Measurements from ENCODE around the gene TMEM131L. TPM values are rescaled to one million over a fixed set of nuclear protein-coding genes. Genes with fewer than 3 reads are reported as not detected.

TMEM131L gene
- total RNA-seq, 1 experiment from 2014 or later, result 8.1 TPM

DNA sequence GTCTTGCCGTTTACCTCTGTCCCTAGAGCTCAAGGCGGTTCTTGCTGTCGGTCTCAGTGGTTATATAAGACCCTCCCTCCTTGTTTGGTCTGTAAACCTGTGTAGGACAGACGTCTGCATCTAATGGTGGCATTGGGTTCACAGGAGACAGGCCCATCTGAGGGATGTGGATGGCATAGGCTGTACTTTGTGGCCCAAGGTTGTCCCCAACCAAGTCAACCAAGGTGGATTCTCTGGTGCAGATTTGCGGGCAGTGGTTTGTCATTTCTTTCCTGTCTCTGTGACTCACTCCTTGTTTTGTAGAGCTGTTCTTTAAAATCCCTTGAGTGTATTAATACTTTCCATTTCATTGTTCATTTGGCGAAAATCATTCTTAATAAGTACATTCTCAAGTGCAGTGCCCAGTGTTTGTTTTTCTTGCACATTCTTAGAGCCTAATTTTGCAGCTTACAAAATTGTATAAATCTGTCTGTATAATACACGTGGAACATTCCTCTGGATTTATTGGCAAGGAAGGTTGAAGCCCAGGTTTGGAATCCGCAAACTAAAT, 149.9 kb downstream of the TMEM131L start:
- no peak for DNase-seq (ENCODE audit: low read depth)

DNA sequence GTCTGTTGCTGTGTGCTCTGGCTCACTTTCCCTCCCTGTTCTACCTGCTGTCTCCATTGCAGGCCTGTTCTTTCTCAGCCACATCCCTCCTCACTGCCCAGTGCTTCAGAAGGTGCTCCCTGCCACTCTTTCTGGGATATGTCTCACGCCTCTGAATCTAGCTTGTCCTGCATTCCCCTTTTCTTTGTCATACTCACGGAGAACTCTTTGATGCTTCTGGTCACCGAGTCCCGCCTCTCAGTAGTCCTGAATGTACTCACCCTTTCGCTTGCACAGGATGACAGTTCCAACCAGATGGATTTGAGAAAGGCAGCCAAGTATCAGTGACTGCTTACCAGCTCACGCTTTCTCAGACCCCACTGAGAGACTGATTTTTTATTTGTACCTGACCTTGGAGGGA, 152.7 kb downstream of the TMEM131L start:
- no peak for DNase-seq (ENCODE audit: low read depth)

DNA sequence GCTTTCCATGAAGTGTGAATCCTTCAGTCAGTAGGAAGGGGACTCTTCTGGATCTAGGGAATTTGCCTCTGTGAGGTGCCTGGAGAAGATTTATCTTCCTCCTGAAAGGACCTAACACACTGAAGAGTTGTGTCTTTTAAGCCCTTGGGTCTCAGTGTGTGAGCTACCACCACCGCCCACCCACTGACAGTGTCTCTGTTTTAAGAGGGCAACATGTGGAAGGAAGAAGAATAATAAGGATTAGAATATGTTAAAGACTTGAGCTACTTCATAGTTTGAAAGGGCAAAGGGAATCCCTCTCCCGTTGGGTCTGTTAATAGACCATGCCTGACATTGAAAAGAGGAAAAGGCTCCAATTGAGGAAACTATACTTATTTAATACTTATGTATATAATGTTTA, 153.7 kb downstream of the TMEM131L start:
- no peak for DNase-seq (ENCODE audit: low read depth)

DNA sequence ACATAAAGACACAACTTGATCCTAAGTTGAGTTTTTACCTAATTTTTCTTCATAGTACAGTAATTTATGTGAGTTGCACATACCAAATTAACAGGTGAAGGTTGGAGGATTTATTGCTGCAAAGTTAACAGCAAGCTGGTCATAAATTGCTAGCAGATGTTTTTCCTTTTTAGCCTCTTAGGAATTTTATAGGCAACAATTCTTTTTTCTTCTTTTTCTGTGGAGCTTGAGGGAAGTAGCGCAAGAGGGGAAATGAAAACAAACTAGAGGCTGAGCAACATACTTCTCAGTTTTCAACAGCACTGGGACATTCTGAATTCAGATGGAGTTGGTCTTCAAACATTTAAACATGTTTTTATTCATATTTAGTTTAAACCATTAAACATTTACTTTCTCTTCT, 154.2 kb downstream of the TMEM131L start:
- DNase-seq (ENCODE audit: low read depth), result no peak

DNA sequence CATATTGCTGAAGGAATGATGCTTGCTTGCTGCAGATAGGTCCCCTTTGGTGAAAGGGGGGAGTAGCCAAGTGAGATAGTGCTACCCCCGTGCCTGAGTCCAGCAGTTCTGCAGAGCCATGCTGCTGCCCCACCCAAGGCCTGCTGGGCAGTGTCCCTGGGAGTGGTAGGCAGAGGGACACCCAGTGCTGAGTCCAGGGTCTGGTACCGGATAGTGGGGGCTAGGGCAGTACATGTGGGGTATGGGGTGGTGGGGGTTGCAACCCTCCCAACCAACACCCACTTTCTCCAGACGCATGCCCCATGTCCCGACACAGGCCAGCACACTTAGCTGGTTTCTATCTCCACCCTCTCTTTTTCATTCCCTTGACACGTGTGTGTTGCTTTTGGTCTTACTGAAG, 155.9 kb downstream of the TMEM131L start:
- DNase-seq (ENCODE audit: low read depth), result no peak

DNA sequence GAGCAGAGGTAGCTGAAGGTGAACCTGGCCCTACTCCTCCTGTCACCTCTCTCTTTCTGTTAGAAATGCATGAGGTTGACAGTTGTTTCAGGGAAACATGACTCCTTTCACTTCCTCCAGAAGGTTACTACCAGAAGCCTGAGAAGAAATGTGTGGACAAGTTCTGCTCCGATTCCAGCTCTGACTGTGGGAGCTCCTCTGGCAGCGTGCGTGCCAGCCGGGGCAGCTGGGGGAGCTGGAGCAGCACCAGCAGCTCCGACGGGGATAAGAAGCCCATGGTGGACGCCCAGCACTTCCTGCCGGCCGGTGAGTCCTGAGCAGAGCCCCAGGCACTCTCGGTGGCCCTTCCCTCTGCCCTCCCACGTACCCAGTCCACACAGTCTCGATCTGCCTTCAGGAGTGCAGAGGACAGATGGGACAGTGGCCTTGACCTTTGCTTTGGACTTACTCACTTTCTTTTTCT, 156.6 kb downstream of the TMEM131L start:
- no peak for DNase-seq (ENCODE audit: low read depth)

DNA sequence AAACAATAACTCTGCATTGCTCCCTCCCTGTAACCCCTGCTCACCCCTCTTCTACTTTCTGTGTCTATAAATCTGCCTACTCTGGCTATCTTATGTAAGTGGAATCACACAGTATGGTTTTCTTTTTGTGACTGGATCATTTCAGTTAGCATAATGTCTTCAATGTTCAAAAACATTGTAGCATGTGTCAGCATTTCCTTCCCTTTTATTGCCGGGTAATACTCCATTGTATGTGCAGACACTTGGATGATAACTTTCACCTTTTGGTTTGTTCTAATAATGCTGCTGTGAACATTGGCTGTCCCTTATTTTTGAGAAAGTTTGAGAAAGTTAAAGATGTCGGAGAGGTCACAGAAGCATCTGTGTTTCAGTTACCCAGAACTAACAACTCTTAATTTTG, 157.3 kb downstream of the TMEM131L start:
- no peak for DNase-seq (ENCODE audit: low read depth)

DNA sequence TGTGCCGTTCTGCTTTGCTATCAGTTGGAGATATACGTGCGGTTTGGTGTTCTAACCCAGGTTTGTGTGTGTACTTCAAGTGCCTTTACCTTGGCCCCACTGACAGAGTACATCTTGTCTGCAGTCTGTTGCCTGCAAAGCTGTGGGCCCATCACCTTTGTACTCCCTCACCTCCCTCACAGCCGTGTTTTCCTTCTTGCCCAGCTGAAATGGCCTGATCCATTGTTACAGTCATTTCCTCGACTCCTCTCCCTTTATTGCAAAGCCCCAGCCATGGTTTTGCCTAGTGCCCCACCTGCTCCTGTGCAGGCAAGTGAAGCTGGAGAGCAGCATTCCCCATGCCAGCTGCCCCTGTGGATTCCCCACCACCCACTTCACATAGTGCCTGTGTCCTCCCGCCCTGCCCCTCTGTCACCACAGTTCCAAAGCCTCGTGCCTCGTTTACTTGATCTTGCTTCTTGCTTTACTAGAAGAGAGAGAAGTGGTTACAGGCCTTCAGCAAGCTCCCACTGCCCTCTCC, 162.7 kb downstream of the TMEM131L start:
- DNase-seq (ENCODE audit: low read depth), result no peak

DNA sequence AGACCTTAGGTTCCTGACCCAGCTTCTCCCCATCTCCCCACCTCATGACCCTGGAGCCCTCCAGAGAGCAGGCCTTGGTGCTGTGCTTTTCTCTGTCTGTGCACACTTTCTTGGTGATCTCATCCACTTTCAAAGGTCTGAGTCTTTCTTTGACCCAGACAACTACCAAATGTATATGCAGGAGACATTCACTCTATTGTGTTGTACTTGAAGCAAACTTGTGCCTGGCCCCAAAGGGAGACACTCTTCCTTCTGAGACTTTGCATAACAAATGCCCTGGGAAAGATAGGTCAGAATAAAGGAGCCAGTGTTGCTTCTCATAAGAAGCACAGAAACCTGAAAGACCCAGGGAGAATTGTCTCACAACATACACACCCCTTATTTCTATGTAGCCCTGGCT, 163.6 kb downstream of the TMEM131L start:
- no peak for DNase-seq (ENCODE audit: low read depth)

DNA sequence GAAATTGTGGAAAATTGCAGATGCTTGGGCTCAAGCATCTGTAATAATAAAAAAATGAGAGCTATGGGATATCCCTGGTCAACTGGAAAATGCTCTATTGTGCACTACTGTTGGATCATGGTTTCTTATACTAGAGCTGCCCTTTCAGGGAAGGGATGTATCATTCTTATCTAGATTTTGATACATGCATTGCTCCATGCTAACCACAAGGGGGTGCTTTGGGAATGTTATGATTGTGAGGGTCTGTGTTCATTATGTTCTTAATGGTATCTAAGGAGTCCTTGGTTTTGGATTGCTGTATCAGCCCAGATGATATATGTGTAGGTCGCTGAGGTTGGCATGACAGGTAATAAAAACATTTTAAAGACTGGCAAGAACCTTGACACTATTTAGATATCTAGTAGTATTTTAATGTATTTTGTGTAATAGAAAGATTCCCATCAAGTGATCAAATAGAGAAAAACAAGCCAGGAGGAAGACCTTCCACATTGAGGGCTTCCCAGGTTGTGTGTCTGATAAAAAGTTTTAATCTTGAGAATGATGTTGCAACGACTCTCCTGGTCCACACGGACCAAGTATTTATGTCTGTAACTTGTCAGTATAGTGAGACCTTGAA, 168.7 kb downstream of the TMEM131L start:
- DNase-seq (ENCODE audit: low read depth), result no peak

DNA sequence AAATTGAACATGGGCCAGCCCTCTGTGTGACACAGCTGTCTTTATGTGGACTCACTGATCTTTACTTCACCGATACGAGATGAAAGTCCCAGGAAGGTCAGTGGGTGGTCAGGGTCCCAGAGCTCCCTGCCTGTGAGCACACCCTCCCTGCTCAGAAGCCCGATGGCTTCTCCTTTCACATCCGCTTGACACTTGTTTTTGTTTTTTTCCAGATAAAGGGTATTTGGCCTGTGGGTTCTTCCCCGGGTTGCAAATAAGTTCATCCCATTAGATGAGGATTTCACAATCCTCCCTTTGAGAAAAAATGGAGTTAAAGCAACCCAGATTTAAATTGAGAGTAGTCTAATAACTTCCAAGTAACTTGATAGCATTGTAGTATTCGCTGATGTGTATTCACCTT, 169.7 kb downstream of the TMEM131L start:
- DNase-seq (ENCODE audit: low read depth), result no peak

DNA sequence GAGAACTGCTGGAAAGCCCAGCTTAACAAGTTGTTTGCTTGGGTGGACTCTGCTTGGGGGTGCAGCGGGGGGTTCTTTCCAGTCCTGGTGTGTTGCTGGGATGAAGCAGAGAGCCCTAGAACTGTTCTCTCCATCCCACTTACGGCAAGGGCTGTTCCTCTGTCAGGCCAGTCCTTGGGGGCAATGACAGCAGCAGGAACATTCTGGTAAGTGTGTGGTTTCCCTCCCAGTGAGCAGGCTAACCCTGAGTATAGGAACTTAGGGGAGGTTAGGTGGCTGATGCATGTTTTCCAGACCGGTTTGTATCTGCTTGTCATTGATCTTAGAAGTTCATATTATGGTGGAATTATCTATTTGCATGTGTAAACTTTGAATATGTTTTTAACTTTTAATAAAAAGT, 171.0 kb downstream of the TMEM131L start:
- DNase-seq (ENCODE audit: low read depth), result no peak

DNA sequence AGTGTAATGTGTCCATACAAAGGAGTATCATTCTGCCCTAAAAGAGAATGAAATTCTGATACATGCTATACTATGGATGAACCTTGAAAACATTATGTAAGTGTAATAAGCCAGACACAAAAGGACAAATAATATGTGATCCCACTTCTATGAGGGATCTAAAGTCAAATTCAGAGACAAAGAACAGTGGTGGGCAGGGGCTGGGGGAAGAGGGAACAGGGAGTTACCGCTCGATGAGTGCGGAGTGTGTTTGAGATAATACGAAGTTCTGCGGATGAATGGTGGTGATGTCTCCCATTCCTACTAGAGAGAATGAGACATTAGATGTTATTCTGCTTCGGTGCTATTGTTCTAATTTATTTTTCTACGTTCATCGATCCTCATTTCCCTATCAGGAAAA, 171.9 kb downstream of the TMEM131L start:
- DNase-seq (ENCODE audit: low read depth), result no peak

DNA sequence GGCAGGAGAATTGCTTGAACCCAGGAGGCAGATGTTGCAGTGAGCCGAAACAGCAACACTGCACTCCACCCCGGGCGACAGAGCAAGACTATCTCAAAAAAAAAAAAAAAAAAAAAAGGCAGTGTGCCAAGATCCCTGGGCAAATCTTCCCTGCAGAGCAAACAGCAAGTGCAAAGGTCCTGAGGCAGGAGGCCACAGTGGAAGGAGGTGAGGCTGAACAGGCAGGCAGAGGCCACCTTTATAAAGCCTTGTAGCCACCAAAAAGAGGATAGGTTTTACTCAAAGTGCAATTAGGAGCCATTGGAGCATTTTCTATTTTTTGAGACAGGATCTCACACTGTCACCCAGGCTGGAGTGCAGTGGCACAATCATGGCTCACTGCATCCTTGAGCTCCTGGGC, 172.8 kb downstream of the TMEM131L start:
- DNase-seq (ENCODE audit: low read depth), result no peak

DNA sequence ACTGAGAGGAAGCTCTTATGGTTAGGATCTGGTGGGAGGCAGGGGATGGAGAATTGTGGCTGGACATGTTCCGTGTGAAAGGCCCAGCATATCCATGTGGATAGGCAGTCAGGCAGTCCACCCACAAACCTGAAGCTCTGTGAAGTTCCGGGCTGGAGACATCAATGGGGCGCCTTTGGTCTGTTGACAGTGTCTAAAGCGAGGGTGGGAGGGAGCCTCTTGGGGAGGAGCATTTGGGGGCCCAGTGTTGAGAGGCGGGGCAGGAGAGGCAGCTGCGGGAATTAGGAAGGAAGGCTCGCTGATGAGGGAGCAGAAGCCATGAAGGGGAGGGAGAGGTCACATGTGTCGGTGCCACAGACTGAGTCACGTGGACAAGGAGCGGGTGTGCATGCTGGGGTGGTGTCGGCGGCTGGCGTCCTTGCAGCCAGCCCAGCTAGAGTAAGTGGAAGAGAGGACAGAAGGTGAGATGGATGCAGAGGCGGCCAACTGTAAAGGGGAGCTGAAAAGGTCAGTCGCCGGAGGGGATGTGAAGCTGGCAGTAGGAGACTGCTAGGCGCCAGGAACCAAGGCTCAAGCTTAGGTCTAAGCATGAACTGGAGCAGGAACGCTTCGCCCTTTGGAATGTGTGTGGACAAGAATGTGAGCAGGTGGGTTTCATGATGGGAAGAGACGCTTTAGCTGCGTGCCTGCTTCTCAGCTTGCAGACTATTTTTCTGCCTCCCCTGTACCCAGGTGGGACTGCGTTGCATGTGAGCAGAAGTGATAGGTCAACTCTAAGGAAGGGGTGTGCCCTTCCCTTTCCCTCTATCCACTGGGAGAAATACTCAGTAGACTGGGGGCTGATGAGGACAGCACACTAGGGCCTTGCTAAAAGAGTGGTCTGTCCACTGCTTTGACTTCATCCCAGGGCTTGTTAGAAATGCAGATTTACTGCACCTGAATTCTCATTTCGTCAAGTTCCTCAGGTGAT, 174.0 kb downstream of the TMEM131L start:
- DNase-seq (ENCODE audit: low read depth), result no peak

DNA sequence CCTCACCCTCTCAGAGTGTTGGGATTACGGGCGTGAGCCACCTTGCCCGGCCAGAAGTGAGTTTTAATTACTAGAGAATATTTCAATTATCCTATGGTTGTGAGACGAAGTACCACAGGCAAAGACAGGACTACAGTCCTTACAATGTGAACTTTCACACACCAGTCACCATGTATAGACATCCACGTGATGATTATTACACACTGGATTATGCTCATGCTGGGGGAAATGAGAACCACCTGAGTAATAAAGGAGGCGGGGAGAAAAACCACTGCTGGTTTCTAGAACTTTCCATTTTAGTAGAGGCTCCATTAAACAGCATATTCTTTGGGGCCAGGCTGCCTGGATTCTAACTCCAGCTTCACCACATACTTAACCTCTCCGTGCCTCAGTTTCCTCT, 175.4 kb downstream of the TMEM131L start:
- no peak for DNase-seq (ENCODE audit: low read depth)

DNA sequence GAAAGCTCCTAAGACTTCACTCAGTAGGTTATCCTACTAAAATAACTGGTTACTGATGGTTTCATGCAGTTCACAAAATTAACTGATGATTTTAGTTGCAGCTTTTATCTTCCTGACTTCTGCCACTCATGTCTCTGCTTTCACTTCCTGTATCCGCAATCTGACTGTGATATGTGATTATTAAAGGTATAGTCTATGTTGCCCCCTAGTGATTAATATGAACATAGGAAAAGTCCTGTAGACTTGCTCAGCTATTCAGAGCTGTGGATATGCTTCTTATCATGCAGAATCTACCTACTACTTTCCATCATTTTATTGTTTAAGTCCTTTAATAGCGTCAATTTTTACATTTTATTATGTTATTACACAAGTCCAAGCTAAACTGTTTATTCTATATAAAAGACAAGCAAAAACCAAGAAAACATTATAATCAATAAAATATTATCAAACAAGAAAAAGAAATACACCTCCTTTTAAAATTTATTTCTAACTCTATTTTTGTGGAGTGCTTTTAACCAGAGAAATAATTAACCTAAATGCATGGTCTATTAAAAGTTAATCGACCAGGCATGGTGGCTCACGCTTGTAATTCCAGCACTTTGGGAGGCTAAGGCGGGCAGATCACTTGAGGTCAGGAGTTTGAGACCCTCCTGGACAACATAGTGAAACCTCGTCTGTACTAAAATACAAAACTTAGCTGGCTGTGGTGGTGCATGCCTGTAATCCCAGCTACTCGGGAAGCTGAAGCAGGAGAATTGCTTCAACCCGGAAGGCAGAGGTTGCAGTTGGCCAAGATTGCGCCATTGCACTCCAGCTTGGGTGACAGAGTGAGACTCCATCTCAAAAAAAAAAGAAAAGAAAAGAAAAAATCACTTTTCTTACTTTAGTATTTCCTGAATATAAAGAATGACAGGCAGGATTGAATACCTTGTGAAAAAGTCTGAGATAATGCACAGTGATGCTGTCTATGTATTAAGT, 177.5 kb downstream of the TMEM131L start:
- no peak for DNase-seq (ENCODE audit: low read depth)

DNA sequence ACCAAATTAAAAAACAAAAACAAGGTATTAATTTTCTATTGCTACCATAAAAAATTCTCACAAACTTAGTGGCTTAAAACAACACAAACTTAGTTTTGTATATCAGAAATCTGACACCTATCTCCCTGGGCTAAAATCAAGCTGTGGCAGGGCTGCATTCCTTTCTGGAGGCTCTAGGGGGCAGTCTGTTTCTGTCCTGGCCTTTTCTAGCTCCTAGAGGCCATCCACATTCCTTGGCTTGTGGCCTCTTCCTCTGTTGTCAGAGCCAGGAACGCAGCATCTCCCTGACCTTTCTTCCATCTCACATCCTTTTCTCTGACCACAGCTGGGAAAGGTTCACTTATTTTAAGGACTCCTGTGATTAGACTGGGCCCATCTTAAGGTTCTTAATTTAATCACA, 179.0 kb downstream of the TMEM131L start:
- DNase-seq (ENCODE audit: low read depth), result no peak

DNA sequence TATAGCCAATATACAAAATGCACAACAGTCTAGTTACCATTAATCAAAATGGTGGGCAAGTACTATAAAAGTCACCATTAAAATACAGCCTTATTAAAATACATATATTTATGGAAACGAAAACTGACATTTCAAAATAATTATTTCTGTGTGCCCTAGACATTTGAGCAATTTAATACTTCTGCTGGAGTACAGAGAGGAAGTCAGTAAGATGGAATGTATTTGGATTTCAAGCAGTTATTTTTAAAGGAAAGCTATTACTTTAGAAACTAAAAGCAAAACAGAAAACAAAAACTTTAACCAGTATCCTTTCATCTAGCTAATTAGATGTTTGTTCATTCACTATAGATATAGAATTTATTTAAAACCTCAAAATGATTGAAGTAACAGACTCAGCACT, 180.1 kb downstream of the TMEM131L start:
- DNase-seq (ENCODE audit: low read depth), result no peak

DNA sequence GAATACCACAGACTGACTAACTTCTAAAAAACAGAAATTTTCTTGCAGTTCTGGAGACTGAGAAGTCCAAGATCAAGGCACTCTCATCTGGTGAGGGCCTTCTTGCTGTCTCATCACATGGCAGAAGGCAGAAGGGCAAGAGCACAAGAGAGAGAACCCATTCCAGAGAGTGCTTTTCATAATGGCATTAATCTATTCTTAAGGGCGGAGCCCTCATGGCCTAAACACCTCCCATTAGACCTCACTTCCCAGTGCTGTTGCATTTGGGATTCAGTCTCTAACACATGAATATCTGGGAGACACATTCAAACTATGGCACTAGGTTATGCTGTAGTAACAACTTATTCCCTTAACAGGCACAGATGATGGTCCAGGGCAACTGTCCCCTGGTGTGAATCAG, 180.8 kb downstream of the TMEM131L start:
- no peak for DNase-seq (ENCODE audit: low read depth)

DNA sequence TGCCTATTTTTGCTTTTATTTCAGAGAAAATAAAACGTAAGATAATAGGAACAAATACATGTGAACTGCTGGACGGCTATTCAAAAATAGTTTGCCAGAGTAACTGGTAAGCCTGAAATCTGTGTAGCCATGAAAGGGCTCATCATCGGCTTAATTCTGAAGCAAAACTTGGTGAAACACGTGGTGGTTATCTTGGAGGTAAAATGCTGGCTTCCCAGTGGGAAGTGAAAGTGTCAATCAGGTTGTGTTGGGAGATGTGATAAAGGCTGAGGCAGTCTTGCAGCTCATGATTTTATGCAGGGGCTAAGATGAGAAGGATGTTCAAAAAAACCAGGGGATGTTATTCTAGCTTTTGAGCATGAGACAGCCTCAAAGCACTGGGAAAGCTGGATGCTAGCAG, 181.8 kb downstream of the TMEM131L start:
- no peak for DNase-seq (ENCODE audit: low read depth)

Measured in Daoy (cell line).